Suprapubic skin (tissue), 4 donors: ENCODE data around the gene LCTL.

Experiments
- POLR2A ChIP-seq, 2 donors: fragments of 450-650 bp; IDR thresholded peaks; one replicate each; pipeline ENCODE4 v1.6.1; 2017; ENCODE audit warnings: antibody characterized with exemption in 2 of 2, mild to moderate bottlenecking in 2 of 2, moderate library complexity in 2 of 2
- POLR2AphosphoS5 ChIP-seq, 3 donors: sonication (generic); formaldehyde crosslinking; IDR thresholded peaks; one replicate each; pipeline ENCODE4 v1.6.1; 2017; ENCODE audit warnings: antibody characterized with exemption in 3 of 3
- TF ChIP-seq, protein P1 (sequence below), 2 donors: fragments of 200-600 bp in 1 of 2; fragments of 450-650 bp in 1 of 2; sonication (generic) in 1 of 2; IDR thresholded peaks; one replicate each; pipeline ENCODE4 v1.5.1; 2016 to 2019; ENCODE audit warnings: antibody characterized with exemption in 2 of 2, mild to moderate bottlenecking in 1 of 2, moderate library complexity in 1 of 2

DNA sequence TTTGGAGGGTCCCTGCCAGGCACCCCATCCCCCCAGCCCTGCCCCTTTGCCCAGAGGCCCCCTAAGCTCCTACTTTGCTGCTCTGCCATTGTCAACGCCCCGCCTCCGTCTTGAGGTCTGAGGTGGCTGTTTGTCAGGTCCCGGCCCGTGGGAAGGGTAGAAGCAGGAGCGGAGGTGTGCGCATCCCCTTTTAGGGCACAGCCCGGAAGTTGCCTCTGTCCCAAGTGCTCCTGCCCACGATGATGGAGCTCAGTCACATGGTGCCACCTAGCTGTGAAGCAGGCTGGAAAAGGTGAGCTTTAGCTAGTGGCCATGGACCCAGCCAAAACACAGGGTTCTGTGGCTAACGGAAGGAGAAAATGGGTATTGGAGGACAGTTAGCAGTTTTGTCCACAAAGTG lies 28.5 kb upstream of the LCTL start:
- TF ChIP-seq POLR2AphosphoS5 (IDR thresholded peaks at IDR 0.05) (no peak), POLR2A (IDR thresholded peaks at IDR 0.05) (no peak)
- TF ChIP-seq, protein P1, sequence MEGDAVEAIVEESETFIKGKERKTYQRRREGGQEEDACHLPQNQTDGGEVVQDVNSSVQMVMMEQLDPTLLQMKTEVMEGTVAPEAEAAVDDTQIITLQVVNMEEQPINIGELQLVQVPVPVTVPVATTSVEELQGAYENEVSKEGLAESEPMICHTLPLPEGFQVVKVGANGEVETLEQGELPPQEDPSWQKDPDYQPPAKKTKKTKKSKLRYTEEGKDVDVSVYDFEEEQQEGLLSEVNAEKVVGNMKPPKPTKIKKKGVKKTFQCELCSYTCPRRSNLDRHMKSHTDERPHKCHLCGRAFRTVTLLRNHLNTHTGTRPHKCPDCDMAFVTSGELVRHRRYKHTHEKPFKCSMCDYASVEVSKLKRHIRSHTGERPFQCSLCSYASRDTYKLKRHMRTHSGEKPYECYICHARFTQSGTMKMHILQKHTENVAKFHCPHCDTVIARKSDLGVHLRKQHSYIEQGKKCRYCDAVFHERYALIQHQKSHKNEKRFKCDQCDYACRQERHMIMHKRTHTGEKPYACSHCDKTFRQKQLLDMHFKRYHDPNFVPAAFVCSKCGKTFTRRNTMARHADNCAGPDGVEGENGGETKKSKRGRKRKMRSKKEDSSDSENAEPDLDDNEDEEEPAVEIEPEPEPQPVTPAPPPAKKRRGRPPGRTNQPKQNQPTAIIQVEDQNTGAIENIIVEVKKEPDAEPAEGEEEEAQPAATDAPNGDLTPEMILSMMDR (IDR thresholded peaks at IDR 0.05) = no peak
